Colonic mucosa (tissue), 4 donors: ENCODE measurements around the gene DGCR2. TPM values are rescaled to one million over a fixed set of nuclear protein-coding genes. Genes with fewer than 3 reads are reported as not detected.

Experiments used
- DNase-seq: peaks from one replicate; pipeline ENCODE4 v3.0.0-alpha.2; 2020
- H3K27ac ChIP-seq: fragments of 200-600 bp; one replicate; pipeline ENCODE4 v1.8.0; 2021
- H3K27me3 ChIP-seq: fragments of 200-600 bp; one replicate; pipeline ENCODE4 v1.8.0; 2021
- H3K36me3 ChIP-seq: fragments of 200-600 bp; one replicate; pipeline ENCODE4 v1.8.0; 2021
- H3K4me1 ChIP-seq: fragments of 200-600 bp; one replicate; pipeline ENCODE4 v1.8.0; 2021; ENCODE audit warnings: mild to moderate bottlenecking
- H3K4me3 ChIP-seq: fragments of 200-600 bp; one replicate; pipeline ENCODE4 v1.8.0; 2021
- H3K9ac ChIP-seq, 2 donors: one replicate each; pipeline ENCODE4 v1.7.0; 2013; ENCODE audit warnings: control low read depth in 2 of 2, low read depth in 2 of 2, low read length in 2 of 2
- H3K9me3 ChIP-seq: fragments of 200-600 bp; one replicate; pipeline ENCODE4 v1.8.0; 2021
- intact Hi-C: fragments of 100-400 bp; cut with DNase I; formaldehyde crosslinking; loops from one replicate; pipeline ENCODE4 v1.14.1; 2022
- total RNA-seq, 2 donors: library from RNA; stranded (reverse); fragmentation: NEBNext Ultra II Directional in 1 of 2; extraction: Animal tissue kit (Norgen Biotek cat#: 25700) in 1 of 2; gene quantifications; one replicate each; pipeline ENCODE4 v1.2.1, GENCODE V29; 2021
- TF ChIP-seq, protein P1 (sequence below): fragments of 200-600 bp; IDR thresholded peaks from one replicate; pipeline ENCODE4 v1.8.0; 2022; ENCODE audit warnings: antibody characterized with exemption, mild to moderate bottlenecking
- donor health status: healthy.
- donor health status: DM: no; HTN: no; CAD: no.
- donor health status: DM: no; HTN: no; CAD: no.

Gene DGCR2
- total RNA-seq, 2 donors from 2014 or later, result 71.6 to 82.5 TPM

DNA sequence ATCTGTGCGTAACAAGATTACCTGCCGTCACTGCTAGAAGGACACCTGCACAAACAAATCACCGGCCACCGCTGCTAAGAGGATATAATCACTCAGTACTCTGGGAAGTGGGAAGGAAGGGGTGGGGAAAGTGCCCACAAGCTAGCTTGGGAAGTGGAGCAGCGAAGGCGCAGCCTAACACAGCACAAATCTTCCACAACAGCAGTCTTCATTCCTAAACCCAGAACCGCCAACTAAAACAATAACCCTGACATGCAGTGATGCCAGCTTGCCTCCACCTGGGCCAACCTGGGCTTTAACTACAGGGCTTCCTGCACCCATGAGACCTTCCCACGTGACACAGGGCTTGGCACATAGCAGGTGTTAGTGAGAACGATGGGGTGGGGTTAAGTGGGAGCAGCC is 5.1 kb downstream of the DGCR2 start:
- H3K9ac ChIP-seq, result no peak overlapping the region
- no peaks in the 10 kb centered on the region for H3K9me3 ChIP-seq
- H3K27ac ChIP-seq, result no peak overlapping the region
- intact Hi-C loops, result no loop called here
- DNase-seq, result peak; percentile 74
- peaks cover 23% of the 10 kb centered on the region for H3K4me1 ChIP-seq
- no peaks in the 10 kb centered on the region for H3K36me3 ChIP-seq
- TF ChIP-seq, protein P1, sequence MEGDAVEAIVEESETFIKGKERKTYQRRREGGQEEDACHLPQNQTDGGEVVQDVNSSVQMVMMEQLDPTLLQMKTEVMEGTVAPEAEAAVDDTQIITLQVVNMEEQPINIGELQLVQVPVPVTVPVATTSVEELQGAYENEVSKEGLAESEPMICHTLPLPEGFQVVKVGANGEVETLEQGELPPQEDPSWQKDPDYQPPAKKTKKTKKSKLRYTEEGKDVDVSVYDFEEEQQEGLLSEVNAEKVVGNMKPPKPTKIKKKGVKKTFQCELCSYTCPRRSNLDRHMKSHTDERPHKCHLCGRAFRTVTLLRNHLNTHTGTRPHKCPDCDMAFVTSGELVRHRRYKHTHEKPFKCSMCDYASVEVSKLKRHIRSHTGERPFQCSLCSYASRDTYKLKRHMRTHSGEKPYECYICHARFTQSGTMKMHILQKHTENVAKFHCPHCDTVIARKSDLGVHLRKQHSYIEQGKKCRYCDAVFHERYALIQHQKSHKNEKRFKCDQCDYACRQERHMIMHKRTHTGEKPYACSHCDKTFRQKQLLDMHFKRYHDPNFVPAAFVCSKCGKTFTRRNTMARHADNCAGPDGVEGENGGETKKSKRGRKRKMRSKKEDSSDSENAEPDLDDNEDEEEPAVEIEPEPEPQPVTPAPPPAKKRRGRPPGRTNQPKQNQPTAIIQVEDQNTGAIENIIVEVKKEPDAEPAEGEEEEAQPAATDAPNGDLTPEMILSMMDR, result no peak
- H3K27me3 ChIP-seq, result no peaks in the 10 kb centered on the region
- no peak overlapping the region for H3K4me3 ChIP-seq

DNA sequence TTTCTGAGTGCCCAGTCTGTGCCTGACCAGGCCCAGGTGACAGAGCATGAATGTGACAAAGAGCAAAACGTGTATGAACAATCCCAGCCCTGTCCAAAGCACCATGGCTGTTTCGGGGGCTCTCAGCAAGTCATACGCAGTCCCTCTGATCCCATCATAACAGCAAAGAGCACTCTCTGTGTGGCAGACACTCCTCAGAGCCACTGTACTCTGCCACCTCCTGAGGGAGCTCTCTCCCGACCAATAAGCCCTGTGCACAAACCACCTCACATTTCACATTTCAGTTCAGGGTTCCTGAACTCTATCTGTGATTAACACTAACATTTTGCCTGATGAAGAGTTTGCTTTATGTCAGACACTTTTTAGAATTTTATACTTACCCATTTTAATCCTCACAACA is 6.6 kb downstream of the DGCR2 start:
- H3K27ac ChIP-seq, result no peak overlapping the region
- no peak overlapping the region for H3K4me3 ChIP-seq
- H3K27me3 ChIP-seq, result no peaks in the 10 kb centered on the region
- H3K9ac ChIP-seq, result no peak overlapping the region
- no peaks in the 10 kb centered on the region for H3K9me3 ChIP-seq
- H3K36me3 ChIP-seq, result no peaks in the 10 kb centered on the region
- DNase-seq, result no peak
- peaks cover 20% of the 10 kb centered on the region for H3K4me1 ChIP-seq
- intact Hi-C loops, result no loop called here
- TF ChIP-seq, protein P1, result no peak

DNA sequence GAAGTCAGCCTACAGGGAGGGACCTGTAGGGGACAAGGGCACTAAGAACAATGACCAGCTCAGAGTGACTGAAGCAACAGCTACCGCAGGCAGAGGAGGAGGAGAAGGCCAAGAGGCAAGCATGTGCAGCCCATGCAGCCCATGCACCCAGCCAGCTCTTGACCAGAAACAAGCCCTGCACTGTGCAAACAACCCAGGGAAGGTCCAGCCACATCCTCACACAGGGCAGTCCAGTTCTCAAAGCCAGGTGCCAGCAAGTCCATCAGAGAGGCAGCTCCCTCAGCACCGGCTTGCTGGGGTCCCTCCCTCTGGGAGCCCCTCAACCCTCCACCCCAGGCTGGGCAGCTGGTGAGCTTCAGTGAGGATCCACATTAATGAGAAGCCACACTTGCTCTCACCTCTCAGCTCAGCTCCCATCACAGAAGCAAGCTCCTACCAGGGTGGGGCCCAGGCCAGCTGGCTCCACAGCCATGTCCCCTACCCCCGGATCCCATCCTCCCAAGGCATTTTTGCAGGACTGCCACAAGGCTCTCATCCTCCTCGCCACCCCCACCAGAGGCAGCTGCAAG is 7.1 kb downstream of the DGCR2 start:
- TF ChIP-seq, protein P1, result no peak
- Histone ChIP-seq H3K4me3 (no peak overlapping the region), H3K27me3 (no peaks in the 10 kb centered on the region), H3K36me3 (no peaks in the 10 kb centered on the region), H3K9ac (no peak overlapping the region), H3K9me3 (no peaks in the 10 kb centered on the region), H3K4me1 (peaks cover 20% of the 10 kb centered on the region), H3K27ac (no peak overlapping the region)
- intact Hi-C loops, result no loop called here
- no peak for DNase-seq

DNA sequence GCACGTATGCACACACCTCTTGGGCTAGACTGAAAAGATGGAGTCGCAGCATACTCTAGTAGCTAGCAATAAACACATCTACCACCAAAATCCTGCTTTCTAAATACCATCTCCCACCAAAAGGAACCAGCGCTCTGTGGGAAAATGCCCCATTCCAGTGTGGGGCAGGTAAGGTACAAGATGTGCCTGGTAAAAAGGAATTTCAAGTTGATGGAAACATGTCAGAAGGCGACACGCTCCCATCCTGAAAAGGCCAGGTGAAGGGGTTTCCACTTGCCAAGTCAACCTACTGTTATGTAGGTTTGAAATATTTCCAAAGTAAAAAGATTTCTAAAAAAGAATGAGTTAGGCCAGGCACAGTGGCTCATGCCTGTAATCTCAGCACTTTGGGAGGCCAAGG is 8.8 kb downstream of the DGCR2 start:
- TF ChIP-seq, protein P1, result no peak
- H3K4me3 ChIP-seq, result no peak overlapping the region
- H3K27me3 ChIP-seq, result no peaks in the 10 kb centered on the region
- H3K36me3 ChIP-seq, result no peaks in the 10 kb centered on the region
- H3K9me3 ChIP-seq, result no peaks in the 10 kb centered on the region
- no peak overlapping the region for H3K9ac ChIP-seq
- peaks cover 25% of the 10 kb centered on the region for H3K4me1 ChIP-seq
- intact Hi-C loops, result no loop called here
- no peak for DNase-seq
- H3K27ac ChIP-seq, result no peak overlapping the region

DNA sequence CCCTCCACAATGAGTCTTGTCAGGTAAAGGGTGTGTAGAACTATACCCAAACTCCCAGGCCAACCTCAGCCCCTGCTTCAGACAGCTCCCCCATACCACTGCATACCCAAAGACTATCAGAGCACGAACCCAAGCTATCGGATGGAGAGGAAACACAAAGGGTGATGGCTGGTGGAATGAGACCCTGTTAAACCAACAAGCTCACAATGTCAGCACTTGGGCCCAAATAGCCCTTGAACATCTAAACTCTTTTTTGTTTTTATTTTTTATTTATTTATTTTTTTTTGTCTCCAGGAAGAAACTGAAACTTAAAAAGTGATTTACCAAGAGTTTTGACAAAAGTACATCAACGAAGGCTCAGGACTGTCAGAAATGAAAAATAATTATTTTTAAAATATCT is 10.6 kb downstream of the DGCR2 start:
- H3K9ac ChIP-seq, result no peak overlapping the region
- H3K4me3 ChIP-seq, result no peak overlapping the region
- H3K9me3 ChIP-seq, result no peaks in the 10 kb centered on the region
- H3K36me3 ChIP-seq, result no peaks in the 10 kb centered on the region
- no peak for DNase-seq
- H3K27ac ChIP-seq, result no peak overlapping the region
- peaks cover 13% of the 10 kb centered on the region for H3K4me1 ChIP-seq
- TF ChIP-seq, protein P1, result no peak
- intact Hi-C loops, result no loop called here
- H3K27me3 ChIP-seq, result no peaks in the 10 kb centered on the region
